Adipocyte (in vitro differentiated cells): ENCODE measurements around the gene HYAL1.
"Not testable (repeated sequence)": the region's sequence is repeated elsewhere in the genome, so short reads cannot be mapped to it uniquely, and the experiment has no call there.

ENCODE experiments used
- DNase-seq: peaks from one replicate; pipeline ENCODE4 v3.0.0-alpha.2; 2015; ENCODE audit warnings: low read depth
- H3K27me3 ChIP-seq: replicated peaks from 2 replicates; pipeline ENCODE4 v1.7.0; 2013; ENCODE audit warnings: mild to moderate bottlenecking, low read length, moderate library complexity; ENCODE audit not compliant: control insufficient read depth, insufficient read depth
- H3K36me3 ChIP-seq: 2 replicates; pipeline ENCODE4 v1.7.0; 2013; ENCODE audit warnings: low read length, mild to moderate bottlenecking, moderate library complexity; ENCODE audit not compliant: control insufficient read depth, insufficient read depth, severe bottlenecking
- H3K4me1 ChIP-seq: 2 replicates; pipeline ENCODE4 v1.7.0; 2013; ENCODE audit warnings: mild to moderate bottlenecking, low read length, moderate library complexity; ENCODE audit not compliant: control insufficient read depth, insufficient read depth
- H3K4me3 ChIP-seq: 2 replicates; pipeline ENCODE4 v1.7.0; 2013; ENCODE audit warnings: mild to moderate bottlenecking, low read length, moderate library complexity
- H3K9ac ChIP-seq: 2 replicates; pipeline ENCODE4 v1.7.0; 2013; ENCODE audit warnings: mild to moderate bottlenecking, low read length, moderate library complexity
- H3K9me3 ChIP-seq: 2 replicates; pipeline ENCODE4 v1.7.0; 2013; ENCODE audit warnings: mild to moderate bottlenecking, low read length, moderate library complexity; ENCODE audit not compliant: control insufficient read depth

The HYAL1 gene

GRCh38 chr3:50274371-50275104 is 28.8 kb downstream of the HYAL1 start:
- H3K27me3 ChIP-seq = peaks cover 7% of the 10 kb centered on the region
- no peaks in the 10 kb centered on the region for H3K9me3 ChIP-seq
- no peak overlapping the region for H3K9ac ChIP-seq
- H3K4me1 ChIP-seq = peaks cover 8% of the 10 kb centered on the region
- H3K36me3 ChIP-seq = no peaks in the 10 kb centered on the region
- H3K4me3 ChIP-seq = no peak overlapping the region
- peak; percentile 78 for DNase-seq

DNA sequence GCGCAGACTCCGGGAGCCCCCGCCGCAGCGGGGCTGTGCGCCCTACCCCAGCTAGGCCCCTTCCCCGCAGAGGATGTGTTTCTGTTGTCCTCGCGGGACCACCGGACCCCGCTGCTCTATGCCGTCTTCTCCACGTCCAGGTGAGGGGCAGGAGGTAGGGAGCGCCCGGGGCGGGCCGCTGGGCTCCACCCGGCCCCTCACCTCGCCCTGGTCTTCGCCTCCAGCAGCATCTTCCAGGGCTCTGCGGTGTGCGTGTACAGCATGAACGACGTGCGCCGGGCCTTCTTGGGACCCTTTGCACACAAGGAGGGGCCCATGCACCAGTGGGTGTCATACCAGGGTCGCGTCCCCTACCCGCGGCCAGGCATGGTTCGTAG is 29.7 kb downstream of the HYAL1 start:
- H3K9me3 ChIP-seq = no peaks in the 10 kb centered on the region
- no peak overlapping the region for H3K4me3 ChIP-seq
- H3K36me3 ChIP-seq = no peaks in the 10 kb centered on the region
- H3K27me3 ChIP-seq = peaks cover 7% of the 10 kb centered on the region
- no peak overlapping the region for H3K9ac ChIP-seq
- H3K4me1 ChIP-seq = peaks cover 16% of the 10 kb centered on the region
- no peak for DNase-seq

GRCh38 chr3:50272911-50273688 is 30.3 kb downstream of the HYAL1 start:
- Histone ChIP-seq H3K27me3 (peaks cover 7% of the 10 kb centered on the region), H3K4me3 (peak overlapping the region; percentile 54), H3K4me1 (peaks cover 20% of the 10 kb centered on the region), H3K36me3 (no peaks in the 10 kb centered on the region), H3K9ac (peak overlapping the region; percentile 49), H3K9me3 (no peaks in the 10 kb centered on the region)
- peak; percentile 93 for DNase-seq

DNA sequence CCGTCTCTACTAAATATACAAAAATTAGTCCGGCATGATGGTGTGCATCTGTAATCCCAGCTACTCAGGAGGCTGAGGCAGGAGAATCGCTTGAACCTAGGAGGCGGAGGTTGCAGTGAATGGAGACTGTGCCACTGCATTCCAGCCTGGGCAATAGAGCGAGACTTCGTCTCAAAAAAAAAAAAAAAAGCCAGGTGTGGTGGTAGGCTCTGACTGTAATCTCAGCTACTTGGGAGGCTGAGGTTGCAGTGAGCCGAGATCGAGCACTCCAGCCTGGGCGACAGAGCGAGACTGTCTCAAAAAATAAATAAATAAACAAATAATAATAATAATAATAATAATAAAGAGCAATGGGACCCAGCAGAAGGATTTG is 30.9 kb downstream of the HYAL1 start:
- not testable (repeated sequence) for H3K4me3 ChIP-seq, H3K9ac ChIP-seq, H3K36me3 ChIP-seq, H3K9me3 ChIP-seq, DNase-seq, H3K27me3 ChIP-seq
- H3K4me1 ChIP-seq = peaks cover 24% of the 10 kb centered on the region

DNA sequence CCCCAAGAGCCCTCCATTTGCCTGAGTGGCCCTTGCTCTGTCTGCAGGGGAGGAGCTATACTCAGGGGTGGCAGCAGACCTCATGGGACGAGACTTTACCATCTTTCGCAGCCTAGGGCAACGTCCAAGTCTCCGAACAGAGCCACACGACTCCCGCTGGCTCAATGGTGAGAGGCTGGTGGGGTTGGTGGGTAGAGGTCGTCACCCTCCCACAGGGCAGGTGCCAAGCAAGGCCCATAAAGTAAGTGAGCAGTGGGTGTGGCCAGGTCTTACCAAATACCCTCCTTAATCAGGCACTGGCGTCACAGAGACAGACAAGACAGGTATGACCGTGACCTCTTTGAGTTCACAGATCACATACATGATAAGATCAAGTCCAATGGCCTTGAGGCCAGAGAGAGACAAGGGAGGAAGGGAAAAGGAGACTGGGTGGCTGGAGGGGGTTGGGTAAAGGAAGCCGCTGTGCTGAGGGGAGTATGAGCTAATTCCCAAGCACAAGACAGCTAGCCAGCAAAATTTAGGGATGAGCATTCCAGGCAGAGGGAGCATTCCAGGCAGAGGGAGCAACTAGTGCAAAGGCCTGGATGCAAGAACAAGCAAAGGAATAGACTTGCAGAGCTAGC is 31.9 kb downstream of the HYAL1 start:
- H3K4me3 ChIP-seq = no peak overlapping the region
- H3K27me3 ChIP-seq = peaks cover 7% of the 10 kb centered on the region
- no peaks in the 10 kb centered on the region for H3K36me3 ChIP-seq
- peaks cover 30% of the 10 kb centered on the region for H3K4me1 ChIP-seq
- no peaks in the 10 kb centered on the region for H3K9me3 ChIP-seq
- DNase-seq = no peak
- H3K9ac ChIP-seq = no peak overlapping the region

DNA sequence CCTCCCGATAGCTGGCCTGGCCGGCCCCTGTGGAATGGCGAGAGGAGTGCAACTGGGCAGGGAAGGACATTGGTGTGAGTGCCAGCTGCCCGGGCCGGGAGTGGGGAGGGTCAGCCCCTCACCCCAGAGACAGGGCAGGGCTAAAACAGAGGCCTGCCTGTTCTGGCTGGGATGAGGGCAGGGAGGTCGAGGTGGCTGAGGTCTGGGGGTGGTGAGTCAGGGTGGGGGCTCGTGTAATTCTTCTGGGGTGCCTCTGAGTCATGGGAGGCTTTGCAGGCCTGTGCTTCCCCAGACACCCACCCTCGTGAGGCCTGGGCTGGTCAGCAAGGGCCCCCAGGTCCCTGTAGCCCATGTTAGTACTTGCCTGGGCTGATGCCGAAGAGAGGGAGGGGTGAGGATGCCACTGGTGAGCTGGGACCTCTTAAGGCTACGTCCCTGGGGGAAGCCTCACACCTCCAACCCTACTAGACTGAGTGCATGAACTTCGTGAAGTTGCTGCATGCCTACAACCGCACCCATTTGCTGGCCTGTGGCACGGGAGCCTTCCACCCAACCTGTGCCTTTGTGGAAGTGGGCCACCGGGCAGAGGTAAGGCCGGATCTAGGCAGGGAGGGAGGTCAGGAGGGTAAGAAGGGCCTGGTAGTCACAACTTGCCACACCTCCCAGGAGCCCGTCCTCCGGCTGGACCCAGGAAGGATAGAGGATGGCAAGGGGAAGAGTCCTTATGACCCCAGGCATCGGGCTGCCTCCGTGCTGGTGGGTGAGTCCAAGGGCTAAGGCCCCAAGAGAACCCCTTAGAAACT is 32.8 kb downstream of the HYAL1 start:
- DNase-seq = no peak
- Histone ChIP-seq H3K4me1 (peaks cover 30% of the 10 kb centered on the region), H3K9me3 (no peaks in the 10 kb centered on the region), H3K9ac (peak overlapping the region; percentile 3), H3K27me3 (peaks cover 7% of the 10 kb centered on the region), H3K4me3 (no peak overlapping the region), H3K36me3 (no peaks in the 10 kb centered on the region)

GRCh38 chr3:50269977-50270413 is 33.4 kb downstream of the HYAL1 start:
- H3K4me3 ChIP-seq = no peak overlapping the region
- H3K27me3 ChIP-seq = peaks cover 7% of the 10 kb centered on the region
- H3K36me3 ChIP-seq = no peaks in the 10 kb centered on the region
- peaks cover 35% of the 10 kb centered on the region for H3K4me1 ChIP-seq
- H3K9me3 ChIP-seq = no peaks in the 10 kb centered on the region
- DNase-seq = no peak
- H3K9ac ChIP-seq = peak overlapping the region; percentile 3

DNA sequence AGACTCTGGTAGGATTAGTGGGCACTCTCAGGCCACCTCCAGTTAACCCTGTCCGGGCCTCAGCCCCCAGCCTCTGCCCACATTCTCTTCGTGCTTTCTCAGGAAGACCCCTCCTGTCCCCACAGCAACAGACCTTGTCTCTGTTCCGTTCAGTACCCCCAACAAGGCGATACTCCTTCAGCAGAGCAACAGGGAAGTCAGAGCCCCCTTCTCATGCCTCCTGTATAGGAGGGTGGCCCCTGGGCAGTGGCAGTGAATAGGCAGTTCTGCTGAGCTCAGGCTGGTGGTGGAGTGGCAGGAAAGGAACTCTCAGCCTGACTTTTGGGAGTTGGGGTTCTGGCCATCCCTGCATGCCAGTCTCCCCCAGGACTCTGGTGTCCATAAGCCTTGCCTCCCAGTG is 33.9 kb downstream of the HYAL1 start:
- H3K4me1 ChIP-seq = peaks cover 38% of the 10 kb centered on the region

DNA sequence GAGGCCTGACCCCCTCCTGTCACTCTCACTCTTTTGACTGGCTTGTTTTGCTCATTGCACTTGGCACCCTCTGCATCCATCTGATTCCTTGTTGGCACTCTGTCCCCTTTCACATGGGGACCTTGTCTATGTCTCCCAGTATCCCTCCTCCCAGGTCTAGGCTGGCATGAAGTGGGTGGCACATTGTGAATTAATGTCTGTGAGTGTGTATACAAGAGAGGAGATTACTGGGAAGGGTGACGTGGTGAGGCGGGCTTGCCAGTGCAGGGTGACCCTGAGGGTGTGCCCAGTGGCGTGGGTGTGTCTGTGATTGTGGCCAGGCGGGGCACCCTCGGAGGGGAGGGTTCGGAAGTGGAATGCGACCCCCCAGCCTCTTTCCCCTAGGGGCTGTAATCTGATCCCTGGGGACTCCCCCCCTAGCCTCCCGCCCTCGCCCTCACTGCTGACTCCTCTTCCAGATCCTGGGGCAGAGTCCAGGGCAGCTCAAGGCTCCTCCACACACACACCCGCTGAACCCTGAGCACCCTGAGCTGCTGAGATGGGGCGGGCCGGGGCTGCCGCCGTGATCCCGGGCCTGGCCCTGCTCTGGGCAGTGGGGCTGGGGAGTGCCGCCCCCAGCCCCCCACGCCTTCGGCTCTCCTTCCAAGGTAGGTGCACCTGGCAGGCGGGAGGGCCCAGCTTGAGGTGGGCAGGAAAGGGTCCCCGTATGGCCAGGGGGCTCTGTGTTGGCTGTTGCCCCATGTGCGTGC is 34.5 kb downstream of the HYAL1 start, which contains the start of gene SEMA3B:
TSS of gene SEMA3B (plus strand) at position 445 of the 749 bp plus-strand sequence. CDS start at position 539, 94 bp downstream.
- Histone ChIP-seq H3K27me3 (peaks cover 3% of the 10 kb centered on the region), H3K36me3 (no peaks in the 10 kb centered on the region), H3K4me3 (no peak within 1 kb of the TSS), H3K9me3 (no peaks in the 10 kb centered on the region), H3K9ac (peak within 1 kb of the TSS; percentile 31), H3K4me1 (peaks cover 44% of the 10 kb centered on the region)
- DNase-seq = peak; percentile 76

More for the DNA sequence above, 33.9 kb downstream of the HYAL1 start:
- no peak for DNase-seq
- Histone ChIP-seq H3K36me3 (no peaks in the 10 kb centered on the region), H3K27me3 (peaks cover 6% of the 10 kb centered on the region), H3K9me3 (no peaks in the 10 kb centered on the region), H3K9ac (peak overlapping the region; percentile 31), H3K4me3 (no peak overlapping the region)

GRCh38 chr3:50268276-50268675 is 35.1 kb downstream of the HYAL1 start:
- H3K9me3 ChIP-seq = no peaks in the 10 kb centered on the region
- H3K4me1 ChIP-seq = peaks cover 48% of the 10 kb centered on the region
- no peak overlapping the region for H3K4me3 ChIP-seq
- H3K27me3 ChIP-seq = no peaks in the 10 kb centered on the region
- DNase-seq = no peak
- no peaks in the 10 kb centered on the region for H3K36me3 ChIP-seq
- H3K9ac ChIP-seq = no peak overlapping the region
